HG03095 (cell line): ENCODE measurements around the gene SSNA1.

Source experiments
- ATAC-seq: cut with Tn5 transposase; IDR thresholded peaks from one replicate; pipeline ENCODE4 v1.9.1; 2021; ENCODE audit warnings: moderate library complexity; ENCODE audit not compliant: unreplicated experiment

Gene SSNA1

DNA sequence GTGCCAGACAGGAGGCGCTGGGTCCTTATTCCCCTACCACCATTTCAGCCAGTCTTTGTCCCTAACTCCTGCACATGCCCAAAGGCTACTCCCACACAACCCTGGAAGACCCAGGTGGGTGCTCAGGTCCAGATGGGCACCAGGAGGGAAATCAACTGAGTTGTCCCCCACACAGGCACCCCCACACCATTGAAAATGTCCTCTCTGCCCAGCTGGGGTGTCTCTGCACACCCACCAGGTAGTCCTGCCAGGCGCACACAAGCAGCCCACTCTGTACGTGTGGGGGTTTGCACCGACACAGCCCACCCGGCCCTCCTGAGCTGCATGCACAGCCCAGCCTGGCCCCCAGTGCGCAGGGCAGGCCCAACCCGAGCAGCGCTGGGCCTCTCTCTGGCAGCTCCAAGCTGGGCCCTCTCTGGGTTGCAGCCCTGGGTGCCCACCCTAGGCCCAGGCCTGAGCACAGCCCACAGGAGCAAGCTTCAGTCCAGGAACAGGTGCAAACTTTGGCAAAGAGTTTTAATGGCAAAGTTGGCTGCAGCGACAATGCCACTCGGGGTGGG, 31.4 kb downstream of the SSNA1 start:
- ATAC-seq, result no peak

- ATAC-seq, result no peak
These were observed 32.0 kb downstream of the SSNA1 start for GRCh38 chr9:137220317-137221094.

DNA sequence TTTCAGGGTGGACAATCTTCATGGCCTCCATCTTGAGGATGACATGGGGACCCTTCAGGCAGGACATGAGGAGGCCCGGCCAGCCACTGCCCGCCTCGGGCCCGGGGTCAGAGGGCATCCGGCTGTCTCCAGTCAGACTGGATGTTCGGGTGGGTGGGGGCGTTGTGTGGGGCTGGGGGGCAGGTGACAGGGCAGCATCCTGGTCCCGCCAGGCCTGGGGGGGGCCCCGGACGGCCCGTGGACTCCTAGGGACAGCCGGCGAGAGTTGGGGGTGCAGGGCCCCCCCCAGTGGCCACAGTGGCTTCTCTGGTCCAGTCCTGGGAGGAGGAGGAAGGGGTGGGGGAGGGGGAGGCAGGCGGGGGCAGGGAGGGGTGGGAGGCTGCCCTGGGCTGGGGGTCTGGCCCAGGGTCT, 32.6 kb downstream of the SSNA1 start:
- ATAC-seq, result no peak

GRCh38 chr9:137221506-137222111, 33.1 kb downstream of the SSNA1 start:
- ATAC-seq, result no peak

- no peak for ATAC-seq
These were observed 34.0 kb downstream of the SSNA1 start, which contains the start of gene RNF208 for GRCh38 chr9:137222190-137223077. TSS of gene RNF208 (minus strand) at chr9:137222240. CDS start at chr9:137221212, 1,028 bp downstream.

DNA sequence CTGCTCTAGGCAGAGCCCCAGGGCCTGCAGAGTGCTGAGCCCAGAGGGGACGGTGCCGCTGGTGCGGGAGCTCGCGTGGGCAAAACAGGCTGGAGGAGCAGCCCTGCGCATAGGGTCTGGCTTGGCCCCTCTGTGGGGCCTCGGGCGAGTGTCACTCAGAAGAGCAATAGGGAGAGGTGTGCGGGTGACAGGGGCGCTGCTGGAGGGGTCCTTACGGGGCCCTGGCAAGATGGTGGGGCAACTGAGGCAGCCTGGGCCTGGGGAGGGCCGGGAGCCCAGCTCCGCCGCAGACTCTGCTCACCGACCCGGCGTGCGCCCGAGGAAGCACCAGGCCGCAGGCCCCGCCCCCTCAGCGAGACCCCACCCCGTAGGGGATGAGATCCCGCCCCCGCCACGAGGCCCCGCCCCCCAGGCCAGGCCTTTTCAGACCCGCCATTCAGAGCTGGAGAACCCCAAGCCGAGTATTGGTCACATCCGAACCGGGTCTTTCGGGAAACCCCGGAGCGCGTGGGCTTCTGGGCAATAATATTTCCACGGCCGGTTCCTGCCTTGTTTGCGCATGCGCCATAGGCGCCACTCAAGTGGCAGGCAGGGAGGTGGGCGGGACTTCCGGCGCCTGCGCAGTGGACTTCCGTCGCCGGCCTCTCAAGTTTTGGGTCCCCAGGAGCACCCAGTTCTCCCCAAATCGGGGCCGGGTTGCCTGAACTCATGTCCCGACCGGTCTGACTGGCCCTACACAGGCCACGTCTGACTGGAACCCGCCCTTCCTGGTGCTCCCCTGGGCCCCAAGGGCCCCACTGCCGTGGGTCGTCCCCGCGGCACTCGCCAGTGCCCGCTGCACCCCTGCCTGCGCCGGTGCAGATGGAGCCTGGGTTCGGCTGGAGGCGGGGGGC, 34.8 kb downstream of the SSNA1 start:
- ATAC-seq, result peak; percentile 59

GRCh38 chr9:137224830-137225694, 36.6 kb downstream of the SSNA1 start, which contains the start of gene CYSRT1:
TSS of gene CYSRT1 (plus strand) at chr9:137225174. CDS start at chr9:137225622, 448 bp downstream.
- no peak for ATAC-seq

GRCh38 chr9:137225699-137226331, 37.3 kb downstream of the SSNA1 start:
- no peak for ATAC-seq

- no peak for ATAC-seq
These were observed 38.0 kb downstream of the SSNA1 start for GRCh38 chr9:137226338-137227053.

DNA sequence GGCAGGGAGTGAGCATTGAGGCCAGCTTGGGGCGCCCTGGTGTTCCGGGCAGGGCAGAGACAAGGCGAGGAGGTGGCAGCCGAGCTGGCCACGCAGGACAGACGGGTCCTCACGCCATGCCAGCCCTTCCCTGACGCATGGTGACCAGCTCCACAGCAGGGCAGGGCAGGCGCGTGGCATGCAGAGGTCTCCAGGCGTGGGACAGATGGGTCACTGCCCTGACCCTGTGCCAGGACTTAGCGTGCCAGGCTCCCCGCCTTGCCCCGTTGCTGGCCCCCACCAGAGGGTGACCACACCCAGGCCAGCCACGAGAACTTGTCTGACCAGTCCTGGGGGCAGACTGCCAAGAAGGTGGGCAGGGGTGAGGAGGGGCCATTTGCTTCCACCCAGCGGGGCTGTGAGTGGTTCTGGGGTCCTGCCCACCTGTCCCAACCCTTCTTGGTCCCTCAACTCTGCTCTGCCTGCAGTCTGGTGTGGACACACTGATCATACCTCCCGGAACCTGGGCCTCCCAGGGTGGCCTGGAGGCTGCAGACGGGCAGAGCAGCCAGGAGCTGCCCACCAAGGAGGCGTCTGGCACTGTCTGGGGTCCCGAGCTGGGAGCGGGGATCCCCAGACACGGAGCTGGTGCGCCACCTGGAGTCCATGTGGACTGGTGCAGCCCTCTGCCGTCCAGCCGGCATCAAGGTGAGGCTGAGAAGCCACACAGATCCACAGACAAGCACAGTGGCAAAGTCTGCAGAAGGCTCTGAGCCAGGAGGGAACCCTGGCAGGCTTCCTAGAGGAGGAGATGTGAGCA, 38.8 kb downstream of the SSNA1 start, which contains the start of gene RNF224:
Gene RNF224 (plus strand): TSS at position 449 of the 799 bp plus-strand sequence. CDS start 834 bp downstream, outside the sequence.
- no peak for ATAC-seq

- ATAC-seq, result no peak
These were observed 39.5 kb downstream of the SSNA1 start for GRCh38 chr9:137227853-137228505.

GRCh38 chr9:137228506-137228967, 40.1 kb downstream of the SSNA1 start:
- no peak for ATAC-seq

GRCh38 chr9:137228968-137229896, 40.8 kb downstream of the SSNA1 start:
- ATAC-seq, result no peak

GRCh38 chr9:137229903-137230704, 41.6 kb downstream of the SSNA1 start:
- ATAC-seq, result no peak
